Vagina (tissue), 2 donors: Measurements from ENCODE around the gene FRMD4A.

Source experiments
- CTCF ChIP-seq, 3 experiments: fragments of 450-650 bp in 2 of 3; fragments of 200-600 bp in 1 of 3; sonication (generic) in 1 of 3; IDR thresholded peaks; one replicate each; pipeline ENCODE4 v1.5.1; 2017 to 2019; ENCODE audit warnings: antibody characterized with exemption in 3 of 3, mild to moderate bottlenecking in 2 of 3, moderate library complexity in 2 of 3
- POLR2A ChIP-seq, 2 donors: fragments of 450-650 bp; IDR thresholded peaks; one replicate each; pipeline ENCODE4 v1.6.1; 2017; ENCODE audit warnings: antibody characterized with exemption in 2 of 2, mild to moderate bottlenecking in 2 of 2, moderate library complexity in 2 of 2

DNA sequence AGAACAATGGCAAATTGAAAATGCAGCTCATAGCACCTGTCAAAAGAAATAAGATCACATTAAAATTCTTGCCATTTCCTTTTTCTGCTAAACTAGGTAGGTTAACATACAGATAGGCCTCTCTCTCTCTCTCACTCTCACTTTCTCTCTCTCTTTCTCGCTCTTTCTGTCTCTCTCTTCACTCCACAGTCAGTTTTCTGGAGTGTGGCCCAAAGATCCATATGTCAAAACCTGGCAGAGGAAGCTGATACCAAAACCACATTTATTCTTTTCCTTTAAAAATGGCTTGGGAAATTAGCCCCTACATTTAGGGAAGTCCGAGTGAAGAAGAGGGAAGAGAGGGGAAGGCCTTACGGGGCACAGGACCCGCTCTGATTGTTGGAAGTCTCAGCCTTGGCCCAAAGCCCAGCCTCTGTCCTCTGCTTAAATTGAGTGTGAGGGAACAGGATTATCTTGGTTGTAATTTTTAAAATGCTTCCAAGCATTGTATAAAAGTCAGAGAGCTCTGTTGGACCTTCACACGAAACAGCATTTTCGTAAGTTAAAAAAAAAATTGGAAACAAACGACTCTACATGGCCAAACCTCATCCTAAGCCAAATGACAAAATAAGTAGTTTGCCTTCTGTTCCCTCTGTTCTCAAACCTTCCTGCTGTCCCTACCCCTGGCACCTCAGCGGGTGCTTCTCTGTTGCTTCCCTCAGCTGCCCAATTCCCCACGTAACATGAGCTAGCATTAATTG is 83.2 kb downstream of the FRMD4A start:
- TF ChIP-seq CTCF (IDR thresholded peaks at IDR 0.05) (no peak), POLR2A (IDR thresholded peaks at IDR 0.05) (no peak)
